Body of pancreas (tissue), 4 donors: ENCODE results near the gene KMT2B. TPM values are rescaled to one million over a fixed set of nuclear protein-coding genes. Genes with fewer than 3 reads are reported as not detected.

Source experiments
- ATAC-seq: fragments of 150-250 bp; one replicate; pipeline ENCODE4 v1.9.1; 2016
- DNase-seq, 4 donors: peaks; one replicate each; pipeline ENCODE4 v3.0.0-alpha.2; 2019
- H3K27ac ChIP-seq, 4 donors: fragments of 200-600 bp; sonication (generic); 1 replicate in 3 of 4; 2 replicates in 1 of 4; pipeline versions ENCODE4 v1.5.1 to v1.6.1; 2016 to 2019; ENCODE audit warnings: mild to moderate bottlenecking in 1 of 4, mixed read lengths in 1 of 4, moderate library complexity in 1 of 4
- H3K27me3 ChIP-seq, 2 donors: fragments of 200-600 bp; sonication (generic); one replicate each; pipeline ENCODE4 v1.6.0; 2016; ENCODE audit warnings: mild to moderate bottlenecking in 1 of 2
- H3K36me3 ChIP-seq, 2 donors: fragments of 200-600 bp; sonication (generic); replicated peaks in 1 of 2; 2 replicates each; pipeline ENCODE4 v1.5.1; 2016; ENCODE audit warnings: low read depth in 2 of 2; ENCODE audit not compliant: insufficient read depth in 1 of 2
- H3K4me1 ChIP-seq: fragments of 200-600 bp; sonication (generic); one replicate; pipeline ENCODE4 v1.6.0; 2016
- H3K4me3 ChIP-seq, 2 donors: fragments of 200-600 bp; sonication (generic); 1 replicate in 1 of 2; 2 replicates in 1 of 2; pipeline ENCODE4 v1.5.1; 2016 to 2019
- H3K9me3 ChIP-seq, 3 donors: fragments of 200-600 bp; sonication (generic); 1 replicate in 2 of 3; 2 replicates in 1 of 3; pipeline ENCODE4 v1.5.1; 2016
- CTCF ChIP-seq, 7 experiments: fragments of 450-650 bp in 4 of 7; fragments of 200-600 bp in 3 of 7; sonication (generic) in 3 of 7; IDR thresholded peaks; one replicate each; pipeline ENCODE4 v1.5.1; 2016 to 2019; ENCODE audit warnings: antibody characterized with exemption in 7 of 7
- POLR2A ChIP-seq, 3 donors: fragments of 450-650 bp; IDR thresholded peaks; one replicate each; pipeline ENCODE4 v1.6.1; 2016; ENCODE audit warnings: antibody characterized with exemption in 3 of 3, mild to moderate bottlenecking in 2 of 3
- WGBS, 2 donors: methylation state at CpG; one replicate each; pipeline ENCODE4 v1.1.5; 2017; 5-methylcytosine and 5-hydroxymethylcytosine counted together
- intact Hi-C: fragments of 100-400 bp; cut with DNase I; formaldehyde crosslinking; loops from one replicate; pipeline ENCODE4 v1.15.1; 2023
- total RNA-seq, 2 donors: library from RNA; depleted of rRNA; stranded (reverse); fragments of >200 nt; gene quantifications; one replicate each; pipeline ENCODE4 v1.1.0, GENCODE V29; 2016

Gene KMT2B
- 10 to 100 TPM; 18.7 to 31.6 TPM for total RNA-seq

GRCh38 chr19:35717665-35718344 is at the start of gene KMT2B:
KMT2B (plus strand) TSS chr19:35718003; CDS start chr19:35718019, 16 bp downstream.
- ATAC-seq (peak; percentile 74), DNase-seq (no peak)
- H3K9me3 ChIP-seq = no peaks in the 10 kb centered on the region
- WGBS, 2 donors = 1% methylated on average over 30 of the region's 109 CpGs; no CpG with 5 or more reads in 1 of the 2 donors
- peaks cover 4 to 5% of the 10 kb centered on the region in 2 donors for H3K36me3 ChIP-seq
- peak within 1 kb of the TSS; percentile 68 to 91 (median 88) for H3K27ac ChIP-seq
- TF ChIP-seq POLR2A (IDR thresholded peaks at IDR 0.05) (no peak), CTCF (IDR thresholded peaks at IDR 0.05) (peak in 1 of 7 experiments; percentile 22)
- H3K27me3 ChIP-seq = no peaks in the 10 kb centered on the region
- peaks cover 34% of the 10 kb centered on the region for H3K4me1 ChIP-seq
- peak within 1 kb of the TSS; percentile 45 to 88 for H3K4me3 ChIP-seq
- intact Hi-C loops = loop anchor here (10.0 kb wide), 1 partner anchor 163 kb away; no protein-coding TSS in a partner anchor

GRCh38 chr19:35669566-35669965 is 48.2 kb upstream of the KMT2B start:
- intact Hi-C loops = no loop called here
- Histone ChIP-seq H3K4me1 (peaks cover 5% of the 10 kb centered on the region), H3K27me3 (no peaks in the 10 kb centered on the region), H3K4me3 (no peak overlapping the region), H3K36me3 (no peaks in the 10 kb centered on the region), H3K27ac (no peak overlapping the region), H3K9me3 (no peaks in the 10 kb centered on the region)
- DNase-seq (no peak), ATAC-seq (no peak)
- TF ChIP-seq CTCF (IDR thresholded peaks at IDR 0.05) (no peak), POLR2A (IDR thresholded peaks at IDR 0.05) (no peak)
- WGBS, 2 donors = 65% methylated on average over 6 of the region's 6 CpGs

- no peaks in the 10 kb centered on the region for H3K27me3 ChIP-seq
- DNase-seq = no peak
- H3K27ac ChIP-seq = no peak overlapping the region
- 40 to 61% methylated on average over 4 of the region's 4 CpGs for WGBS, 2 donors
- peaks cover 5% of the 10 kb centered on the region for H3K4me1 ChIP-seq
- no peaks in the 10 kb centered on the region for H3K36me3 ChIP-seq
- intact Hi-C loops = no loop called here
- ATAC-seq = no peak
- H3K4me3 ChIP-seq = no peak overlapping the region
- TF ChIP-seq CTCF (IDR thresholded peaks at IDR 0.05) = no peak
- TF ChIP-seq POLR2A (IDR thresholded peaks at IDR 0.05) = no peak
- no peaks in the 10 kb centered on the region for H3K9me3 ChIP-seq
Measured at GRCh38 chr19:35669974-35670373, 47.8 kb upstream of the KMT2B start.

GRCh38 chr19:35670686-35671085 is 47.1 kb upstream of the KMT2B start:
- Histone ChIP-seq H3K27me3 (no peaks in the 10 kb centered on the region), H3K36me3 (no peaks in the 10 kb centered on the region), H3K4me3 (no peak overlapping the region), H3K27ac (no peak overlapping the region), H3K9me3 (no peaks in the 10 kb centered on the region), H3K4me1 (peaks cover 5% of the 10 kb centered on the region)
- intact Hi-C loops = no loop called here
- ATAC-seq (no peak), DNase-seq (no peak)
- 88 to 92% methylated on average over 1 of the region's 1 CpG for WGBS, 2 donors
- no peak for TF ChIP-seq POLR2A (IDR thresholded peaks at IDR 0.05)
- no peak for TF ChIP-seq CTCF (IDR thresholded peaks at IDR 0.05)

- Histone ChIP-seq H3K27me3 (no peaks in the 10 kb centered on the region), H3K4me1 (peaks cover 5% of the 10 kb centered on the region), H3K27ac (no peak overlapping the region), H3K4me3 (no peak overlapping the region), H3K36me3 (no peaks in the 10 kb centered on the region), H3K9me3 (no peaks in the 10 kb centered on the region)
- DNase-seq = no peak
- intact Hi-C loops = no loop called here
- 10 to 30% methylated on average over 3 of the region's 3 CpGs for WGBS, 2 donors
- TF ChIP-seq CTCF (IDR thresholded peaks at IDR 0.05) (no peak), POLR2A (IDR thresholded peaks at IDR 0.05) (no peak)
- no peak for ATAC-seq
Measured at GRCh38 chr19:35671818-35672217, 46.0 kb upstream of the KMT2B start.
